SH-SY5Y (cell line): ENCODE measurements around the gene SHFL.

ENCODE experiments used
- GATA2 ChIP-seq: IDR thresholded peaks from 2 replicates; pipeline ENCODE4 v1.6.1; 2011; ENCODE audit warnings: mild to moderate bottlenecking, low read depth, low read length
- GATA3 ChIP-seq: IDR thresholded peaks from 2 replicates; pipeline ENCODE4 v1.6.1; 2011; ENCODE audit warnings: low read depth, mild to moderate bottlenecking, low read length, moderate library complexity

- no peak for TF ChIP-seq GATA2
- no peak for TF ChIP-seq GATA3
Measured at GRCh38 chr19:10084803-10085202, 1.3 kb upstream of the SHFL start.
